Measurements from ENCODE around the gene OR8D1.
"Not testable (repeated sequence)": the region's sequence is repeated elsewhere in the genome, so short reads cannot be mapped to it uniquely, and the experiment has no call there.

Gene OR8D1

GRCh38 chr11:124278261-124278660 is 35.5 kb downstream of the OR8D1 start:
- no peak for DNase-seq

- no peak for DNase-seq
Measured at GRCh38 chr11:124277804-124278203, 35.9 kb downstream of the OR8D1 start.

DNA sequence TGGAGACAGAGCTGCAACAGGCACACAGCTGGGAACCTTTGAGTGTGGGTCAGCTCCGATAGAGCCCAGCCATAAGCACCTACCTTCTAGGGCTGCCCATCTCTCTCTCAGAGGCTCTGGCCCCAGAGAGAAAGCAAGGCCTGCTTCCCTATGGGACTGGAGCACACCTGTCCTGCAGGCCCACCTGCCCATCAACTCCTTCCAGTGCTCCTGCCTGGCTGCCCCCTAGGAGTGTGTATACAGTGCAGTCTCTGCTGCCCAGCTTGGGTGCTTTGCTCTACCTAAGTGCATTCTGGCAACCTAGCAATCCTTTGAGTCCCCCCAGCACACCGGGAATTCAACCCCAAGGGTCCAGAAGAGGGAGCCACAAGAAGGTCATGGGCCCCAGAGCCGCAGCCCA is 36.5 kb downstream of the OR8D1 start:
- no peak for DNase-seq

GRCh38 chr11:124276081-124276480 is 37.7 kb downstream of the OR8D1 start:
- no peak for DNase-seq

- no peak for DNase-seq
Measured at GRCh38 chr11:124274000-124274399, 39.7 kb downstream of the OR8D1 start.

GRCh38 chr11:124270886-124271285 is 42.9 kb downstream of the OR8D1 start:
- DNase-seq, result not testable (repeated sequence)

DNA sequence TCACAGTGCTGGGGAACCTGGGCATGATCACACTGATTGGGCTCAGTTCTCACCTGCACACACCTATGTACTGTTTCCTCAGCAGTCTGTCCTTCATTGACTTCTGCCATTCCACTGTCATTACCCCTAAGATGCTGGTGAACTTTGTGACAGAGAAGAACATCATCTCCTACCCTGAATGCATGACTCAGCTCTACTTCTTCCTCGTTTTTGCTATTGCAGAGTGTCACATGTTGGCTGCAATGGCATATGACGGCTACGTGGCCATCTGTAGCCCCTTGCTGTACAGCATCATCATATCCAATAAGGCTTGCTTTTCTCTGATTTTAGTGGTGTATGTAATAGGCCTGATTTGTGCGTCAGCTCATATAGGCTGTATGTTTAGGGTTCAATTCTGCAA is 48.7 kb downstream of the OR8D1 start:
- not testable (repeated sequence) for DNase-seq

DNA sequence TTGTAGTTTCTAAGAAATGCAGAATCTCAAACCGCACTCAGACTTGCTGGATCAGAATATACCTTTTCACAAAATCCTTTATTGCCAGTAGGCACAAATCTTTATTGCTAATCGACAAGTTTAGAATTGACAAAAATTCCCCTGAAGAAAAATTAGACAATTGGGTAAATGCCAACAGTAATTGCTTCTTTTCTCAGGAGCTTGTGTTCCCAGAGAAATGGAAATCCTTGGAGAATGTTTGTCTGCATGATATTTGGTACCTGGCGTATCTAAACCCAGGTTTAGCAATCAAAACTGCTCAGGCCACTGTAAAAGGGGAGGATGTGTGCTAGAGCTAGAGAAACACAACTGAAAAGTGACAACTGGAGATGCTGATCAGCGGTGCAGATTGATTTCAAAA is 57.7 kb downstream of the OR8D1 start, which contains the start of gene OR8G5:
OR8G5 (plus strand) TSS at position 301 of the 400 bp plus-strand sequence. CDS start 8,556 bp downstream, outside the sequence.
- DNase-seq, result no peak

Measured in NCI-H1048 (cell line).